B cell (primary cell): ENCODE measurements around the gene UBQLN4. TPM values are rescaled to one million over a fixed set of nuclear protein-coding genes. Genes with fewer than 3 reads are reported as not detected.

ENCODE experiments used
- ATAC-seq: fragments of 200-7000 bp; cut with Tn5 transposase; one replicate; pipeline ENCODE4 v1.10.0; 2021; ENCODE audit warnings: low read depth, mild to moderate bottlenecking, moderate number of reproducible peaks, moderate library complexity
- CTCF ChIA-PET: fragments of 350-600 bp; sonication (Branson Sonifier 250); formaldehyde crosslinking; loops from one replicate; lab custom pipeline; 2021; ENCODE audit warnings: antibody characterized with exemption, inconsistent platforms; lab: Charles Lee
- POLR2A ChIA-PET: fragments of 350-600 bp; sonication (Branson Sonifier 250); formaldehyde crosslinking; loops from one replicate; lab custom pipeline; 2021; ENCODE audit warnings: antibody characterized with exemption; lab: Charles Lee
- DNase-seq: peaks from one replicate; pipeline ENCODE4 v3.0.0; 2013
- H2AFZ ChIP-seq: 2 replicates; pipeline ENCODE4 v1.6.1; 2012; ENCODE audit warnings: mild to moderate bottlenecking, low read depth, low read length; ENCODE audit not compliant: insufficient read depth, poor library complexity, severe bottlenecking
- H3K27ac ChIP-seq, 2 donors: 1 replicate in 1 of 2; 2 replicates in 1 of 2; pipeline ENCODE4 v1.5.1; 2012 to 2013; ENCODE audit warnings: low read length in 2 of 2, mild to moderate bottlenecking in 2 of 2, moderate library complexity in 1 of 2
- H3K27me3 ChIP-seq, 4 experiments: fragments of 200-600 bp in 1 of 4; sonication (generic) in 1 of 4; replicated peaks in 1 of 4; 1 replicate in 2 of 4; 2 replicates in 2 of 4; pipeline versions ENCODE4 v1.6.1 to v1.7.0; 2013 to 2016; ENCODE audit warnings: low read length in 3 of 4, mild to moderate bottlenecking in 2 of 4, mixed read lengths in 1 of 4, moderate library complexity in 1 of 4; ENCODE audit not compliant: insufficient read depth in 4 of 4, control insufficient read depth in 3 of 4; ENCODE audit errors: control extremely low read depth in 1 of 4
- H3K36me3 ChIP-seq, 2 experiments: replicated peaks in 1 of 2; 1 replicate in 1 of 2; 2 replicates in 1 of 2; pipeline versions ENCODE4 v1.6.1 to v1.7.1; 2013; ENCODE audit warnings: low read length in 1 of 2; ENCODE audit not compliant: insufficient read depth in 2 of 2, control insufficient read depth in 1 of 2; ENCODE audit errors: control extremely low read depth in 1 of 2, extremely low read depth in 1 of 2
- H3K4me1 ChIP-seq, 2 donors: fragments of 200-600 bp in 1 of 2; sonication (generic) in 1 of 2; 1 replicate in 1 of 2; 2 replicates in 1 of 2; pipeline versions ENCODE4 v1.5.1 to v1.6.1; 2013 to 2017; ENCODE audit warnings: low read length in 2 of 2; ENCODE audit not compliant: control insufficient read depth in 2 of 2, insufficient read depth in 2 of 2
- H3K4me2 ChIP-seq: replicated peaks from 2 replicates; pipeline ENCODE3; 2012; ENCODE audit warnings: mild to moderate bottlenecking, low read depth, low read length; ENCODE audit not compliant: poor library complexity, severe bottlenecking
- H3K4me3 ChIP-seq, 5 experiments: fragments of 200-600 bp in 1 of 5; sonication (generic) in 1 of 5; 1 replicate in 3 of 5; 2 replicates in 2 of 5; pipeline versions ENCODE4 v1.5.1 to v1.7.0; 2011 to 2016; ENCODE audit warnings: low read length in 4 of 5, mild to moderate bottlenecking in 4 of 5, low read depth in 2 of 5, control low read depth in 1 of 5, moderate library complexity in 1 of 5; ENCODE audit not compliant: insufficient read depth in 1 of 5; ENCODE audit errors: control extremely low read depth in 1 of 5, extremely low read depth in 1 of 5
- H3K79me2 ChIP-seq: fragments of 200-600 bp; sonication (generic); one replicate; pipeline ENCODE4 v1.6.0; 2016; ENCODE audit warnings: low read length; ENCODE audit not compliant: control insufficient read depth, insufficient read depth
- H3K9ac ChIP-seq: fragments of 200-600 bp; sonication (generic); 2 replicates; pipeline ENCODE4 v1.6.1; 2017; ENCODE audit warnings: mild to moderate bottlenecking, low read length, moderate library complexity
- H3K9me3 ChIP-seq, 3 donors: one replicate each; pipeline versions ENCODE4 v1.6.1 to v1.7.1; 2013; ENCODE audit warnings: low read length in 2 of 3; ENCODE audit not compliant: control insufficient read depth in 2 of 3, insufficient read depth in 1 of 3; ENCODE audit errors: control extremely low read depth in 1 of 3
- H4K20me1 ChIP-seq: 2 replicates; pipeline ENCODE4 v1.6.0; 2012; ENCODE audit warnings: mild to moderate bottlenecking, low read length; ENCODE audit not compliant: insufficient read depth, control insufficient read depth, poor library complexity, severe bottlenecking
- H3K27ac Mint-ChIP-seq: one replicate; pipeline ENCODE4 v1.8.0; 2021; ENCODE audit warnings: mixed read lengths
- H3K27me3 Mint-ChIP-seq: one replicate; pipeline ENCODE4 v1.8.0; 2021; ENCODE audit warnings: mixed read lengths
- H3K4me1 Mint-ChIP-seq: one replicate; pipeline ENCODE4 v1.8.0; 2021; ENCODE audit warnings: mixed read lengths
- H3K4me3 Mint-ChIP-seq: one replicate; pipeline ENCODE4 v1.8.0; 2021; ENCODE audit warnings: mixed read lengths
- H3K9me3 Mint-ChIP-seq: one replicate; pipeline ENCODE4 v1.8.0; 2022; ENCODE audit warnings: mixed read lengths; ENCODE audit not compliant: insufficient read depth
- EZH2 ChIP-seq: IDR thresholded peaks from 2 replicates; pipeline ENCODE4 v1.6.1; 2012; ENCODE audit warnings: borderline replicate concordance, low read depth, mild to moderate bottlenecking, moderate library complexity, low read length; ENCODE audit not compliant: insufficient read depth, poor library complexity, severe bottlenecking
- WGBS: methylation state at CpG from one replicate; pipeline ENCODE4 v1.1.5; 2013; ENCODE audit warnings: missing lambda C conversion rate; ENCODE audit not compliant: insufficient coverage; 5-methylcytosine and 5-hydroxymethylcytosine counted together
- intact Hi-C: fragments of 100-400 bp; cut with micrococcal nuclease; formaldehyde crosslinking; loops from one replicate; pipeline ENCODE4 v1.10.0; 2022
- polyA plus RNA-seq: library from polyadenylated mRNA; depleted of rRNA; stranded (reverse); fragments of >200 nt; gene quantifications from 2 replicates; pipeline ENCODE4 v1.2.3, GENCODE V29; 2012
- total RNA-seq, 2 donors: library from RNA; stranded (reverse); fragments of 120-200 nt in 1 of 2; gene quantifications; 1 replicate in 1 of 2; 2 replicates in 1 of 2; pipeline versions ENCODE4 v1.2.3 to v1.2.4, GENCODE V29; 2013 to 2022
- TF ChIP-seq, protein P1 (sequence below): fragments of 200-600 bp; IDR thresholded peaks from one replicate; pipeline ENCODE4 v1.8.0; 2022; ENCODE audit warnings: antibody characterized with exemption, mild to moderate bottlenecking

Gene UBQLN4
- total and polyA plus RNA-seq, 2 donors (not counting 1 experiment from before 2014, with no cell fraction given) = 20.9 to 39.0 TPM

DNA sequence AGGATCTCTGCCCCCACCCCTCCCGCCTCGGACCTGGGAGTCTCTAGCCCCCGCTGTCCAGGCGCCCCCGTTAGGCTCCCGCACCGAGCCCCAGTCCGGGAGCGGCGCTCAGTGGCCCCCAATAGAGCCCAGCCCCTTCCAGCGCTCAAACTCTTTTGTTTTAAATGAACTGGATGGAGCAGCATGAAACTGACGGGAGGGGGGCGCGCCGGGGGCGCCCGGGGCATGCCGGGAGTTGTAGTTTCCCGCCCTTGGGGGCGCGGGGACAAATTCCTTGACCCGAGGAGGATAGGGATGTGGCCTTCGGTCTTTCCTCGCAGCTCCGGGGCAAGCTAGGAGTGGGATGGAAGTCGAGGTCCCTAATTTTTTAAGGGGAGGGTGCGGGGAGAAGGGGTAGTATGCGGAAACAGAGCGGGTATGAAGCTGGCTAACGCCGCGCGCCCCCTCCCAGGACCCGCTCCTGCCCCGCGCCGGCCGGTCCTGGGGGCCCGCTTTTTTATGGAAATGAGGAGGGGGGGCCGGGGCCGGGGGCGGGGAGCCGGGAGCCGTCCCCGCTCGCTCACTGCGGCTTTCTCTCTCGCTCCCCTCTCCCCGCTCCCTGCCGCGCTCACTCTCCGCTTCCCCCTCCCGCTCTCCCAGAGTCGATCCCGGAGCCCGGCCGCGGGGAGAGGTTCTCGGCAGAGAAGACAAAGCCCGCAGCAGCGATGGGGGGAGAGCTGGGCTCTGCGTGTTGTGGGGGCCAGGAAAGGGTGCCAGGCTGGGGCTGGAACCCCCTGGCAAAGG, 28.9 kb upstream of the UBQLN4 start, which contains the start of gene MEX3A:
Gene MEX3A (minus strand): TSS at position 157 of the 783 bp plus-strand sequence. CDS start 467 bp downstream, outside the sequence.
- DNase-seq (peak; percentile 74), ATAC-seq (peak; percentile 85)
- H3K4me1 ChIP-seq = peaks cover 11 to 18% of the 10 kb centered on the region in 2 donors
- H3K27ac Mint-ChIP-seq = peak within 1 kb of the TSS; percentile 63
- intact Hi-C loops = loop anchor here (1.0 to 2.0 kb wide), 4 partner anchors 28 to 256 kb away; partner anchors contain the start of genes CCT3, LAMTOR2 and TSACC
- no peaks in the 10 kb centered on the region for H4K20me1 ChIP-seq
- H3K27me3 Mint-ChIP-seq = peaks cover 12% of the 10 kb centered on the region
- H2AFZ ChIP-seq = peak within 1 kb of the TSS; percentile 90
- TF ChIP-seq EZH2 = no peak
- TF ChIP-seq, protein P1, sequence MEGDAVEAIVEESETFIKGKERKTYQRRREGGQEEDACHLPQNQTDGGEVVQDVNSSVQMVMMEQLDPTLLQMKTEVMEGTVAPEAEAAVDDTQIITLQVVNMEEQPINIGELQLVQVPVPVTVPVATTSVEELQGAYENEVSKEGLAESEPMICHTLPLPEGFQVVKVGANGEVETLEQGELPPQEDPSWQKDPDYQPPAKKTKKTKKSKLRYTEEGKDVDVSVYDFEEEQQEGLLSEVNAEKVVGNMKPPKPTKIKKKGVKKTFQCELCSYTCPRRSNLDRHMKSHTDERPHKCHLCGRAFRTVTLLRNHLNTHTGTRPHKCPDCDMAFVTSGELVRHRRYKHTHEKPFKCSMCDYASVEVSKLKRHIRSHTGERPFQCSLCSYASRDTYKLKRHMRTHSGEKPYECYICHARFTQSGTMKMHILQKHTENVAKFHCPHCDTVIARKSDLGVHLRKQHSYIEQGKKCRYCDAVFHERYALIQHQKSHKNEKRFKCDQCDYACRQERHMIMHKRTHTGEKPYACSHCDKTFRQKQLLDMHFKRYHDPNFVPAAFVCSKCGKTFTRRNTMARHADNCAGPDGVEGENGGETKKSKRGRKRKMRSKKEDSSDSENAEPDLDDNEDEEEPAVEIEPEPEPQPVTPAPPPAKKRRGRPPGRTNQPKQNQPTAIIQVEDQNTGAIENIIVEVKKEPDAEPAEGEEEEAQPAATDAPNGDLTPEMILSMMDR = no peak
- H3K4me3 Mint-ChIP-seq = peak within 1 kb of the TSS; percentile 91
- no peaks in the 10 kb centered on the region for H3K79me2 ChIP-seq
- no peaks in the 10 kb centered on the region for H3K36me3 ChIP-seq
- no peaks in the 10 kb centered on the region for H3K9me3 Mint-ChIP-seq
- peak within 1 kb of the TSS; percentile 80 for H3K9ac ChIP-seq
- ChIA-PET POLR2A (no interaction called here), CTCF (interaction anchor here (0.7 to 4.6 kb wide), 4 partner anchors 9 to 63 kb away, joined by 3 to 25 read pairs (median 7); no protein-coding TSS in a partner anchor)
- peak within 1 kb of the TSS in 1 of 2 donors; percentile 26 for H3K27ac ChIP-seq
- no peaks in the 10 kb centered on the region for H3K9me3 ChIP-seq
- peak within 1 kb of the TSS; percentile 44 to 87 (median 81) for H3K4me3 ChIP-seq
- peaks cover 0 to 49% (median 21%) of the 10 kb centered on the region in 4 experiments for H3K27me3 ChIP-seq
- under 1% methylated on average over 44 of the region's 62 CpGs for WGBS
- H3K4me1 Mint-ChIP-seq = peaks cover 22% of the 10 kb centered on the region
- peak within 1 kb of the TSS; percentile 99 for H3K4me2 ChIP-seq
